OCI-LY3 (cell line): ENCODE measurements around the gene SPRN.
A peak's percentile ranks its signal among the peaks of the same experiment; 100 is the strongest.
"Not testable (repeated sequence)": the region's sequence is repeated elsewhere in the genome, so short reads cannot be mapped to it uniquely, and the experiment has no call there.

Experiments used
- H2AFZ ChIP-seq: fragments of 200-600, 300-600 bp; shearing (Covaris generic); 2 replicates; pipeline ENCODE4 v1.6.0; 2014; ENCODE audit warnings: antibody characterized with exemption, low read depth, low read length
- H3K27ac ChIP-seq: fragments of 200-600, 300-600 bp; sonication (generic); 2 replicates; pipeline ENCODE4 v1.5.1; 2014; ENCODE audit warnings: mild to moderate bottlenecking, low read length, moderate library complexity, mixed read lengths
- H3K27me3 ChIP-seq: fragments of 200-600, 300-600 bp; sonication (generic); 2 replicates; pipeline ENCODE4 v1.6.1; 2014; ENCODE audit warnings: low read depth, low read length, mixed read lengths
- H3K36me3 ChIP-seq: fragments of 200-600, 300-600 bp; sonication (generic); replicated peaks from 2 replicates; pipeline ENCODE3; 2014; ENCODE audit warnings: low read depth, low read length, mixed read lengths
- H3K4me1 ChIP-seq: fragments of 300-600, 200-600 bp; sonication (generic); 2 replicates; pipeline ENCODE4 v1.6.1; 2014; ENCODE audit warnings: low read length, mixed read lengths
- H3K4me2 ChIP-seq: fragments of 200-600, 300-600 bp; sonication (generic); 2 replicates; pipeline ENCODE4 v1.6.1; 2014; ENCODE audit warnings: low read length, mixed read lengths
- H3K4me3 ChIP-seq: fragments of 300-600, 200-600 bp; sonication (generic); 2 replicates; pipeline ENCODE4 v1.5.1; 2014; ENCODE audit warnings: antibody characterized with exemption, mild to moderate bottlenecking, low read length, moderate library complexity
- H3K79me2 ChIP-seq: fragments of 300-600, 200-600 bp; shearing (Covaris generic); 2 replicates; pipeline ENCODE4 v1.6.1; 2014; ENCODE audit warnings: mild to moderate bottlenecking, low read length, mixed read lengths
- H3K9ac ChIP-seq: fragments of 300-600, 200-600 bp; shearing (Covaris generic); 2 replicates; pipeline ENCODE4 v1.6.0; 2014; ENCODE audit warnings: mild to moderate bottlenecking, low read length, moderate library complexity
- H3K9me3 ChIP-seq: fragments of 200-600, 300-600 bp; shearing (Covaris generic); 2 replicates; pipeline ENCODE4 v1.6.1; 2014; ENCODE audit warnings: low read length, mixed read lengths; ENCODE audit not compliant: insufficient read depth
- H4K20me1 ChIP-seq: fragments of 200-600, 300-600 bp; sonication (generic); 2 replicates; pipeline ENCODE4 v1.6.1; 2016; ENCODE audit warnings: low read length, mixed read lengths; ENCODE audit not compliant: insufficient read depth
- CTCF ChIP-seq: fragments of 200-600, 300-600 bp; sonication (generic); IDR thresholded peaks from 2 replicates; pipeline ENCODE4 v1.5.1; 2014; ENCODE audit warnings: antibody characterized with exemption, low read length, low read depth
- EZH2phosphoT487 ChIP-seq: fragments of 200-600 bp; shearing (Covaris generic); IDR thresholded peaks from 2 replicates; pipeline ENCODE4 v1.6.1; 2018; ENCODE audit warnings: antibody characterized with exemption, mixed run types, low read depth

Gene SPRN

GRCh38 chr10:133438711-133439273 is 14.4 kb upstream of the SPRN start:
- TF ChIP-seq EZH2phosphoT487: no peak
- peak; percentile 52 for TF ChIP-seq CTCF
- Histone ChIP-seq H3K27me3 (no peaks in the 10 kb centered on the region), H3K79me2 (no peaks in the 10 kb centered on the region), H3K4me2 (peak overlapping the region; percentile 30; the same call in 1 of the 2 replicates), H3K9me3 (no peaks in the 10 kb centered on the region), H3K4me3 (no peak overlapping the region), H2AFZ (no peak overlapping the region), H3K27ac (no peak overlapping the region), H3K4me1 (peaks cover 3% of the 10 kb centered on the region; the same call in 1 of the 2 replicates), H3K36me3 (no peaks in the 10 kb centered on the region), H3K9ac (no peak overlapping the region), H4K20me1 (no peaks in the 10 kb centered on the region)

GRCh38 chr10:133432789-133433188 is 8.4 kb upstream of the SPRN start:
- H3K9ac ChIP-seq, H2AFZ ChIP-seq, H3K9me3 ChIP-seq, H3K4me3 ChIP-seq, H3K4me2 ChIP-seq, H3K36me3 ChIP-seq, H3K27me3 ChIP-seq, H3K27ac ChIP-seq, H3K79me2 ChIP-seq, H4K20me1 ChIP-seq, H3K4me1 ChIP-seq: not testable (repeated sequence)

GRCh38 chr10:133431888-133432613 is 7.6 kb upstream of the SPRN start:
- not testable (repeated sequence) for H3K9me3 ChIP-seq, H3K4me3 ChIP-seq, H4K20me1 ChIP-seq, H3K27me3 ChIP-seq, H2AFZ ChIP-seq, H3K36me3 ChIP-seq, H3K79me2 ChIP-seq, H3K4me1 ChIP-seq, H3K27ac ChIP-seq, H3K4me2 ChIP-seq, H3K9ac ChIP-seq

GRCh38 chr10:133429571-133429970 is 5.1 kb upstream of the SPRN start:
- not testable (repeated sequence) for H3K36me3 ChIP-seq, H4K20me1 ChIP-seq, H3K27me3 ChIP-seq

GRCh38 chr10:133424102-133424501 is 323 bp downstream of the SPRN start:
- not testable (repeated sequence) for H2AFZ ChIP-seq, H3K27me3 ChIP-seq, H3K9ac ChIP-seq

More at GRCh38 chr10:133429571-133429970, 5.1 kb upstream of the SPRN start:
- not testable (repeated sequence) for H3K27ac ChIP-seq, H3K4me1 ChIP-seq, H3K4me2 ChIP-seq, H3K79me2 ChIP-seq, H3K4me3 ChIP-seq, H2AFZ ChIP-seq, H3K9ac ChIP-seq, H3K9me3 ChIP-seq

More at GRCh38 chr10:133424102-133424501, 323 bp downstream of the SPRN start:
- not testable (repeated sequence) for H3K4me1 ChIP-seq, H3K36me3 ChIP-seq, H3K79me2 ChIP-seq, H4K20me1 ChIP-seq, H3K9me3 ChIP-seq, H3K4me3 ChIP-seq, H3K4me2 ChIP-seq, H3K27ac ChIP-seq
